ENCODE measurements around the gene REC8. TPM values are rescaled to one million over a fixed set of nuclear protein-coding genes. Genes with fewer than 3 reads are reported as not detected.

Gene REC8
- total and polyA plus RNA-seq, 2 of the 13 experiments (the other 11 are each of a cell fraction or from before 2014, with no cell fraction given) = 3.4 to 14.7 TPM

DNA sequence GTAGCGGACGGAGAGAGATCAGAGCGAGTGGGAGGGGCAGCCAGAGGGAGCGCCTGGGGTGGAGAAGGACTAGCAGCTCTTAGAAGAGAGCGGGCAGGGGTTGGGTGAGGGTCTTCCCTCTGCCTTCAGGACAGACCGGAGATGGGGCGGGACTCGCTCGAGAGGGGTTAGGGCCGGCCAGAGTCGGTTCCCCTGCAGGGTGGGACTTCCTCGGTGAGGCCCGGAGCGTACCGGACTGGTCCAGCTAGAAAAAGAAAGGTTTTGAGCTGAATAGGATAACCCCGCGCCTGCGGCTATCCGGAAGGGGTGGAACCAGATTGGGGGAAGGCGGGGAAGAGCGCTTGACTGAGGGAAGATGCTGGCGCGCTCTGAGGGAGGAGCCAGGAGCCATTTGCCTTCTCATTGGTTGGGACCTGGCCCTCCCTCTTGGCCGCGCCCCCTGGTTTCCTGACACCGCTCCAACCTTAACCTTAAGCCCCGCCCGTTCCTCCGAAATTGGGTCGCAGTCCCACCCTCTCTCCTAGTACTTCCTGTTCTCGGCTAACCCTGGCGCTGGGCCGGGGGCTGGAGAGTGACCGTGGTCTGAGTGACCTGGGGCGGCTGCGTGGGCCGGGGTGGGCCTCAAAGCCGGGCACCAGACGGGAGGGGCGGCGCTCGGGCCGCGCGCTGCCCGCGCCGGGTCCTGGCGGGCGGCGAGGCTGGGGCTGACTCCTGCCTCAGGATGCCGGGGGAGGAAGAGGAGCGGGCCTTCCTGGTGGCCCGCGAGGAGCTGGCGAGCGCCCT, 24.7 kb upstream of the REC8 start, which contains the start of gene RNF31 (continued):
- TF ChIP-seq, protein P1, sequence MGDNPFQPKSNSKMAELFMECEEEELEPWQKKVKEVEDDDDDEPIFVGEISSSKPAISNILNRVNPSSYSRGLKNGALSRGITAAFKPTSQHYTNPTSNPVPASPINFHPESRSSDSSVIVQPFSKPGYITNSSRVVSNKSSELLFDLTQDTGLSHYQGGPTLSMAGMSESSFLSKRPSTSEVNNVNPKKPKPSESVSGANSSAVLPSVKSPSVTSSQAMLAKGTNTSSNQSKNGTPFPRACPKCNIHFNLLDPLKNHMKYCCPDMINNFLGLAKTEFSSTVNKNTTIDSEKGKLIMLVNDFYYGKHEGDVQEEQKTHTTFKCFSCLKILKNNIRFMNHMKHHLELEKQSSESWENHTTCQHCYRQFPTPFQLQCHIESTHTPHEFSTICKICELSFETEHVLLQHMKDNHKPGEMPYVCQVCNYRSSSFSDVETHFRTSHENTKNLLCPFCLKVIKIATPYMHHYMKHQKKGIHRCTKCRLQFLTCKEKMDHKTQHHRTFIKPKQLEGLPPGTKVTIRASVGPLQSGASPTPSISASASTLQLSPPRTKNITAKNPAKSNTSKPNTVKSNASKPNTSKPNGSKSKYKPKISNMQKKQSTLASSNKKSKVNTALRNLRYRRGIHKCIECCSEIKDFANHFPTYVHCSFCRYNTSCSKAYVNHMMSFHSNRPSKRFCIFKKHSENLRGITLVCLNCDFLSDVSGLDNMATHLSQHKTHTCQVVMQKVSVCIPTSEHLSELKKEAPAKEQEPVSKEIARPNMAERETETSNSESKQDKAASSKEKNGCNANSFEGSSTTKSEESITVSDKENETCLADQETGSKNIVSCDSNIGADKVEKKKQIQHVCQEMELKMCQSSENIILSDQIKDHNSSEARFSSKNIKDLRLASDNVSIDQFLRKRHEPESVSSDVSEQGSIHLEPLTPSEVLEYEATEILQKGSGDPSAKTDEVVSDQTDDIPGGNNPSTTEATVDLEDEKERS (CRISPR knock-in tag; IDR thresholded peaks at IDR 0.05) = no peak
- no peak for TF ChIP-seq MBD4 (IDR thresholded peaks at IDR 0.05; ENCODE audit: borderline replicate concordance, low read length)
- TF ChIP-seq, protein P2, sequence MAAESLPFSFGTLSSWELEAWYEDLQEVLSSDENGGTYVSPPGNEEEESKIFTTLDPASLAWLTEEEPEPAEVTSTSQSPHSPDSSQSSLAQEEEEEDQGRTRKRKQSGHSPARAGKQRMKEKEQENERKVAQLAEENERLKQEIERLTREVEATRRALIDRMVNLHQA (CRISPR knock-in tag; IDR thresholded peaks at IDR 0.05) = no peak
- TF ChIP-seq, protein P3, sequence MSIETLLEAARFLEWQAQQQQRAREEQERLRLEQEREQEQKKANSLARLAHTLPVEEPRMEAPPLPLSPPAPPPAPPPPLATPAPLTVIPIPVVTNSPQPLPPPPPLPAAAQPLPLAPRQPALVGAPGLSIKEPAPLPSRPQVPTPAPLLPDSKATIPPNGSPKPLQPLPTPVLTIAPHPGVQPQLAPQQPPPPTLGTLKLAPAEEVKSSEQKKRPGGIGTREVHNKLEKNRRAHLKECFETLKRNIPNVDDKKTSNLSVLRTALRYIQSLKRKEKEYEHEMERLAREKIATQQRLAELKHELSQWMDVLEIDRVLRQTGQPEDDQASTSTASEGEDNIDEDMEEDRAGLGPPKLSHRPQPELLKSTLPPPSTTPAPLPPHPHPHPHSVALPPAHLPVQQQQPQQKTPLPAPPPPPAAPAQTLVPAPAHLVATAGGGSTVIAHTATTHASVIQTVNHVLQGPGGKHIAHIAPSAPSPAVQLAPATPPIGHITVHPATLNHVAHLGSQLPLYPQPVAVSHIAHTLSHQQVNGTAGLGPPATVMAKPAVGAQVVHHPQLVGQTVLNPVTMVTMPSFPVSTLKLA (IDR thresholded peaks at IDR 0.05) = peak; percentile 37
- TF ChIP-seq SP4 (CRISPR knock-in tag; IDR thresholded peaks at IDR 0.05) = no peak
- TF ChIP-seq ZNF296 (CRISPR knock-in tag; conservative IDR thresholded peaks at IDR 0.05) = no peak
- TF ChIP-seq NONO (IDR thresholded peaks at IDR 0.05) = no peak
- TF ChIP-seq NONO (CRISPR knock-in tag; conservative IDR thresholded peaks at IDR 0.05) = no peak
- no peak for TF ChIP-seq MAFK (conservative IDR thresholded peaks at IDR 0.05 in 1 of 2, IDR thresholded peaks at IDR 0.05 in 1 of 2; ENCODE audit: low read length in 2 of 2)
- TF ChIP-seq ZNF558 (CRISPR knock-in tag; IDR thresholded peaks at IDR 0.05; ENCODE audit: borderline replicate concordance) = no peak
- peak; percentile 71 for TF ChIP-seq SP5 (CRISPR knock-in tag; IDR thresholded peaks at IDR 0.05; ENCODE audit: borderline replicate concordance, low read depth)
- no peak for TF ChIP-seq CHCHD3 (CRISPR knock-in tag; IDR thresholded peaks at IDR 0.05)
- TF ChIP-seq BHLHE40 (IDR thresholded peaks at IDR 0.05; ENCODE audit: low read length) = no peak
- TF ChIP-seq ZNF782 (CRISPR knock-in tag; IDR thresholded peaks at IDR 0.05; ENCODE audit: borderline replicate concordance) = peak; percentile 96; the same call in 1 of the 2 replicates
- TF ChIP-seq, protein P4, sequence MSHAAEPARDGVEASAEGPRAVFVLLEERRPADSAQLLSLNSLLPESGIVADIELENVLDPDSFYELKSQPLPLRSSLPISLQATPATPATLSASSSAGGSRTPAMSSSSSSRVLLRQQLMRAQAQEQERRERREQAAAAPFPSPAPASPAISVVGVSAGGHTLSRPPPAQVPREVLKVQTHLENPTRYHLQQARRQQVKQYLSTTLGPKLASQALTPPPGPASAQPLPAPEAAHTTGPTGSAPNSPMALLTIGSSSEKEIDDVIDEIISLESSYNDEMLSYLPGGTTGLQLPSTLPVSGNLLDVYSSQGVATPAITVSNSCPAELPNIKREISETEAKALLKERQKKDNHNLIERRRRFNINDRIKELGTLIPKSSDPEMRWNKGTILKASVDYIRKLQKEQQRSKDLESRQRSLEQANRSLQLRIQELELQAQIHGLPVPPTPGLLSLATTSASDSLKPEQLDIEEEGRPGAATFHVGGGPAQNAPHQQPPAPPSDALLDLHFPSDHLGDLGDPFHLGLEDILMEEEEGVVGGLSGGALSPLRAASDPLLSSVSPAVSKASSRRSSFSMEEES (CRISPR knock-in tag; IDR thresholded peaks at IDR 0.05) = peak; percentile 67; the same call in 1 of the 2 replicates
- TF ChIP-seq ZNF543 (CRISPR knock-in tag; IDR thresholded peaks at IDR 0.05) = peak; percentile 24; the same call in 1 of the 2 replicates
- TF ChIP-seq ZNF570 (CRISPR knock-in tag; IDR thresholded peaks at IDR 0.05; ENCODE audit: borderline replicate concordance) = no peak; the same call in 1 of the 2 replicates
- TF ChIP-seq, protein P5, sequence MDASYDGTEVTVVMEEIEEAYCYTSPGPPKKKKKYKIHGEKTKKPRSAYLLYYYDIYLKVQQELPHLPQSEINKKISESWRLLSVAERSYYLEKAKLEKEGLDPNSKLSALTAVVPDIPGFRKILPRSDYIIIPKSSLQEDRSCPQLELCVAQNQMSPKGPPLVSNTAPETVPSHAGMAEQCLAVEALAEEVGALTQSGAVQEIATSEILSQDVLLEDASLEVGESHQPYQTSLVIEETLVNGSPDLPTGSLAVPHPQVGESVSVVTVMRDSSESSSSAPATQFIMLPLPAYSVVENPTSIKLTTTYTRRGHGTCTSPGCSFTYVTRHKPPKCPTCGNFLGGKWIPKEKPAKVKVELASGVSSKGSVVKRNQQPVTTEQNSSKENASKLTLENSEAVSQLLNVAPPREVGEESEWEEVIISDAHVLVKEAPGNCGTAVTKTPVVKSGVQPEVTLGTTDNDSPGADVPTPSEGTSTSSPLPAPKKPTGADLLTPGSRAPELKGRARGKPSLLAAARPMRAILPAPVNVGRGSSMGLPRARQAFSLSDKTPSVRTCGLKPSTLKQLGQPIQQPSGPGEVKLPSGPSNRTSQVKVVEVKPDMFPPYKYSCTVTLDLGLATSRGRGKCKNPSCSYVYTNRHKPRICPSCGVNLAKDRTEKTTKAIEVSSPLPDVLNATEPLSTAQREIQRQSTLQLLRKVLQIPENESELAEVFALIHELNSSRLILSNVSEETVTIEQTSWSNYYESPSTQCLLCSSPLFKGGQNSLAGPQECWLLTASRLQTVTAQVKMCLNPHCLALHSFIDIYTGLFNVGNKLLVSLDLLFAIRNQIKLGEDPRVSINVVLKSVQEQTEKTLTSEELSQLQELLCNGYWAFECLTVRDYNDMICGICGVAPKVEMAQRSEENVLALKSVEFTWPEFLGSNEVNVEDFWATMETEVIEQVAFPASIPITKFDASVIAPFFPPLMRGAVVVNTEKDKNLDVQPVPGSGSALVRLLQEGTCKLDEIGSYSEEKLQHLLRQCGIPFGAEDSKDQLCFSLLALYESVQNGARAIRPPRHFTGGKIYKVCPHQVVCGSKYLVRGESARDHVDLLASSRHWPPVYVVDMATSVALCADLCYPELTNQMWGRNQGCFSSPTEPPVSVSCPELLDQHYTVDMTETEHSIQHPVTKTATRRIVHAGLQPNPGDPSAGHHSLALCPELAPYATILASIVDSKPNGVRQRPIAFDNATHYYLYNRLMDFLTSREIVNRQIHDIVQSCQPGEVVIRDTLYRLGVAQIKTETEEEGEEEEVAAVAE (CRISPR knock-in tag; IDR thresholded peaks at IDR 0.05; ENCODE audit: borderline replicate concordance) = no peak

Data from HepG2 (cell line).